HepG2 (cell line): ENCODE data around the gene MRPL38. TPM values are rescaled to one million over a fixed set of nuclear protein-coding genes. Genes with fewer than 3 reads are reported as not detected.

Experiments used
- AHR ChIP-seq: IDR thresholded peaks from 2 replicates; pipeline ENCODE4 v1.6.1; 2018; ENCODE audit warnings: missing genetic modification reagents, missing compliant biosample characterization
- CEBPG ChIP-seq: IDR thresholded peaks from 2 replicates; pipeline ENCODE4 v1.6.1; 2016
- HOXA7 ChIP-seq: sonication (generic); formaldehyde crosslinking; IDR thresholded peaks from 2 replicates; pipeline ENCODE4 v1.8.1; 2022; ENCODE audit warnings: mild to moderate bottlenecking, missing genetic modification reagents, moderate library complexity
- JUNB ChIP-seq: sonication (generic); formaldehyde crosslinking; IDR thresholded peaks from 2 replicates; pipeline ENCODE4 v1.8.0; 2022; ENCODE audit warnings: missing genetic modification reagents, mild to moderate bottlenecking, borderline replicate concordance
- MAFF ChIP-seq: IDR thresholded peaks from 2 replicates; pipeline ENCODE4 v1.6.1; 2011; ENCODE audit warnings: low read depth, low read length, improper control_type of control experiment
- NPAS2 ChIP-seq: sonication (generic); formaldehyde crosslinking; IDR thresholded peaks from 2 replicates; pipeline ENCODE4 v1.8.0; 2022; ENCODE audit warnings: mild to moderate bottlenecking, missing genetic modification reagents, borderline replicate concordance
- NR2C2 ChIP-seq: sonication (generic); formaldehyde crosslinking; IDR thresholded peaks from 2 replicates; pipeline ENCODE4 v1.4.0; 2020; ENCODE audit warnings: missing genetic modification reagents, mild to moderate bottlenecking, moderate library complexity, borderline replicate concordance
- RAD51 ChIP-seq: fragments of 450-650 bp; IDR thresholded peaks from 2 replicates; pipeline ENCODE4 v1.6.1; 2016; ENCODE audit warnings: borderline replicate concordance
- RFX3 ChIP-seq: IDR thresholded peaks from 2 replicates; pipeline ENCODE4 v1.6.1; 2016; ENCODE audit warnings: missing biosample characterization, missing genetic modification reagents
- SYNCRIP ChIP-seq: fragments of 200-400 bp; formaldehyde crosslinking; IDR thresholded peaks from 2 replicates; pipeline ENCODE4 v1.6.1; 2018; ENCODE audit warnings: mild to moderate bottlenecking, low read depth, low read length; ENCODE audit not compliant: insufficient read depth
- YEATS2 ChIP-seq: sonication (generic); formaldehyde crosslinking; IDR thresholded peaks from 2 replicates; pipeline ENCODE4 v1.4.0; 2020; ENCODE audit warnings: missing genetic modification reagents, borderline replicate concordance
- ZBTB1 ChIP-seq: sonication (generic); formaldehyde crosslinking; IDR thresholded peaks from 2 replicates; pipeline ENCODE4 v1.4.0; 2020; ENCODE audit warnings: missing genetic modification reagents, borderline replicate concordance
- ZBTB7A ChIP-seq: sonication (generic); formaldehyde crosslinking; IDR thresholded peaks from 2 replicates; pipeline ENCODE4 v1.8.0; 2022; ENCODE audit warnings: mild to moderate bottlenecking, missing genetic modification reagents
- ZFP1 ChIP-seq: IDR thresholded peaks from 2 replicates; pipeline ENCODE4 v1.6.1; 2016
- ZFYVE20 ChIP-seq: sonication (generic); formaldehyde crosslinking; IDR thresholded peaks from 2 replicates; pipeline ENCODE4 v1.8.0; 2023; ENCODE audit warnings: low read depth, mild to moderate bottlenecking, moderate library complexity, missing genetic modification reagents, borderline replicate concordance
- ZNF225 ChIP-seq: sonication (generic); formaldehyde crosslinking; IDR thresholded peaks from 2 replicates; pipeline ENCODE4 v1.4.0; 2020; ENCODE audit warnings: mild to moderate bottlenecking, missing genetic modification reagents
- ZNF331 ChIP-seq: sonication (generic); formaldehyde crosslinking; IDR thresholded peaks from 2 replicates; pipeline ENCODE4 v1.4.0; 2020; ENCODE audit warnings: missing genetic modification reagents
- ZNF383 ChIP-seq: sonication (generic); formaldehyde crosslinking; IDR thresholded peaks from 2 replicates; pipeline ENCODE4 v1.4.0; 2020; ENCODE audit warnings: missing genetic modification reagents, mild to moderate bottlenecking, borderline replicate concordance
- ZNF577 ChIP-seq: sonication (generic); formaldehyde crosslinking; IDR thresholded peaks from 2 replicates; pipeline ENCODE4 v1.4.0; 2020; ENCODE audit warnings: mild to moderate bottlenecking, low read depth, missing genetic modification reagents, borderline replicate concordance
- ZNF605 ChIP-seq: sonication (generic); formaldehyde crosslinking; IDR thresholded peaks from 2 replicates; pipeline ENCODE4 v1.8.0; 2022; ENCODE audit warnings: mild to moderate bottlenecking, missing genetic modification reagents
- ZNF616 ChIP-seq: sonication (generic); formaldehyde crosslinking; IDR thresholded peaks from 2 replicates; pipeline ENCODE4 v1.5.0; 2020; ENCODE audit warnings: low read depth, mild to moderate bottlenecking, missing genetic modification reagents
- ZNF720 ChIP-seq: sonication (generic); formaldehyde crosslinking; IDR thresholded peaks from 2 replicates; pipeline ENCODE4 v1.4.0; 2020; ENCODE audit warnings: missing genetic modification reagents
- ZNF780A ChIP-seq: sonication (generic); formaldehyde crosslinking; IDR thresholded peaks from 2 replicates; pipeline ENCODE4 v1.8.0; 2022; ENCODE audit warnings: mild to moderate bottlenecking, missing genetic modification reagents, moderate library complexity
- ZSCAN29 ChIP-seq: sonication (generic); formaldehyde crosslinking; conservative IDR thresholded peaks from 2 replicates; pipeline ENCODE4 v1.4.0; 2020; ENCODE audit warnings: mild to moderate bottlenecking, missing genetic modification reagents
- polyA plus RNA-seq, 8 experiments: library from polyadenylated mRNA; depleted of rRNA in 3 of 8; stranded (reverse) in 7 of 8; unstranded in 1 of 8; fragments of >200 nt; fragmentation: Illumina TruSeq in 4 of 8; extraction: Trizol in 4 of 8; gene quantifications; 2 replicates each; pipeline versions ENCODE4 v1.2.1 to v1.2.3, GENCODE V29; 2011 to 2016; ENCODE audit warnings: low read depth in 4 of 8, missing spikeins in 1 of 8, mixed read lengths in 1 of 8; ENCODE audit not compliant: insufficient read depth in 1 of 8
- total RNA-seq, 5 experiments: library from RNA; depleted of rRNA; stranded (reverse); fragments of >200 nt; fragmentation: Illumina TruSeq; extraction: Trizol; gene quantifications; 2 replicates each; pipeline ENCODE4 v1.2.3, GENCODE V29; 2016; ENCODE audit warnings: low read depth in 1 of 5
- TF ChIP-seq, protein P1 (sequence below), 2 experiments: IDR thresholded peaks; 2 replicates each; pipeline ENCODE4 v1.6.1; 2011 to 2012; ENCODE audit warnings: low read length in 2 of 2, borderline replicate concordance in 1 of 2, low read depth in 1 of 2, mild to moderate bottlenecking in 1 of 2, moderate library complexity in 1 of 2
- TF ChIP-seq, protein P2 (sequence below): sonication (generic); formaldehyde crosslinking; IDR thresholded peaks from 2 replicates; pipeline ENCODE4 v1.5.0; 2020; ENCODE audit warnings: mild to moderate bottlenecking, missing genetic modification reagents

The MRPL38 gene
- total and polyA plus RNA-seq, 2 of the 13 experiments (the other 11 are each of a cell fraction or from before 2014, with no cell fraction given): 83.7 to 125 TPM

DNA sequence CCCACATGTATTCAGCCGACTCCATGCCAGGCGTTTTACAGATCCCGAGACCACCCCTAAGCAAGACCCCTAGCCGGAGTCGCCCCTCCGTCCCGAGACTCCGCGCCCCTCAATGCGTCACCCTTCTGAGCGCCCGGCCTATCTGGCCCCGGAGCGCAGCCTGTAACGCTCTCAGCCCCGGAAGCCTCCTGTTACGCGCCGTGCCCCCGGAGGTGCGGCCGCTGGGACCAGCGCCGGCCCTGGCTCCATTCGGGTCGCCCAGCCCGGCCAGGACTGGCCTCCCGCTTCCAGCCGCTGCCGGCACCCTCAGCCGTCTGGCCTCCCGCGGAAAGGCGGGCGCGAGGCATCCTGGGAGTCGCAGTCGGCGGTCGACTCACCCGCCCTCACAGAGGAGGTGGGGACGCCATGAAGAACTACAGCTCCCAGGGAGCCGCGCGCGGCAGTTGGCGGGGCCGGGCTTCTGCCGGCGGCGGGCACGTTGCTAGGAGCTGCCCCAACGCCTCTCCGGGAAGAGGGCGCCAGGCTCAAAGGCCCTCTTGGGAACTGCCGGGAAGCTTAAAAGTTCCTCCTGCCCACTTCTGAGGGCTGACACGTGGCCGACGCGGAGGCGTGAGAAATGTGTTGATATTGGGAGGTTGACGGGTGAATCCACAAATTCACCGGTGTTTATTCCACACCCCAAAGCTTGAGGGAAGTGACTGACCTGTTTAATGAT, 36.2 kb upstream of the MRPL38 start, which contains the start of gene FBF1 (continued):
- TF ChIP-seq ZNF331 (CRISPR knock-in tag) (peak; percentile 94), JUNB (no peak), MAFF (peak; percentile 12; the same call in 1 of the 2 replicates), ZNF720 (CRISPR knock-in tag) (no peak), AHR (CRISPR knock-in tag) (peak; percentile 97), ZSCAN29 (CRISPR knock-in tag) (peak; percentile 83; the same call in 1 of the 2 replicates), YEATS2 (CRISPR knock-in tag) (peak; percentile 92), ZFP1 (CRISPR knock-in tag) (peak; percentile 76; the same call in 1 of the 2 replicates), ZNF383 (CRISPR knock-in tag) (peak; percentile 97; the same call in 1 of the 2 replicates), HOXA7 (CRISPR knock-in tag) (no peak), ZNF605 (CRISPR knock-in tag) (peak; percentile 97), ZFYVE20 (CRISPR knock-in tag) (peak; percentile 29; the same call in 1 of the 2 replicates), ZNF616 (no peak), RAD51 (no peak), ZNF225 (peak; percentile 60; the same call in 1 of the 2 replicates), NPAS2 (CRISPR knock-in tag) (no peak), SYNCRIP (no peak), CEBPG (no peak; the same call in none of the 2 replicates), RFX3 (CRISPR knock-in tag) (peak; percentile 91), ZNF577 (CRISPR knock-in tag) (peak; percentile 61; the same call in 1 of the 2 replicates), NR2C2 (peak; percentile 87), ZNF780A (CRISPR knock-in tag) (no peak), ZBTB7A (CRISPR knock-in tag) (peak; percentile 45; the same call in 1 of the 2 replicates), ZBTB1 (CRISPR knock-in tag) (no peak)
- TF ChIP-seq, protein P1, sequence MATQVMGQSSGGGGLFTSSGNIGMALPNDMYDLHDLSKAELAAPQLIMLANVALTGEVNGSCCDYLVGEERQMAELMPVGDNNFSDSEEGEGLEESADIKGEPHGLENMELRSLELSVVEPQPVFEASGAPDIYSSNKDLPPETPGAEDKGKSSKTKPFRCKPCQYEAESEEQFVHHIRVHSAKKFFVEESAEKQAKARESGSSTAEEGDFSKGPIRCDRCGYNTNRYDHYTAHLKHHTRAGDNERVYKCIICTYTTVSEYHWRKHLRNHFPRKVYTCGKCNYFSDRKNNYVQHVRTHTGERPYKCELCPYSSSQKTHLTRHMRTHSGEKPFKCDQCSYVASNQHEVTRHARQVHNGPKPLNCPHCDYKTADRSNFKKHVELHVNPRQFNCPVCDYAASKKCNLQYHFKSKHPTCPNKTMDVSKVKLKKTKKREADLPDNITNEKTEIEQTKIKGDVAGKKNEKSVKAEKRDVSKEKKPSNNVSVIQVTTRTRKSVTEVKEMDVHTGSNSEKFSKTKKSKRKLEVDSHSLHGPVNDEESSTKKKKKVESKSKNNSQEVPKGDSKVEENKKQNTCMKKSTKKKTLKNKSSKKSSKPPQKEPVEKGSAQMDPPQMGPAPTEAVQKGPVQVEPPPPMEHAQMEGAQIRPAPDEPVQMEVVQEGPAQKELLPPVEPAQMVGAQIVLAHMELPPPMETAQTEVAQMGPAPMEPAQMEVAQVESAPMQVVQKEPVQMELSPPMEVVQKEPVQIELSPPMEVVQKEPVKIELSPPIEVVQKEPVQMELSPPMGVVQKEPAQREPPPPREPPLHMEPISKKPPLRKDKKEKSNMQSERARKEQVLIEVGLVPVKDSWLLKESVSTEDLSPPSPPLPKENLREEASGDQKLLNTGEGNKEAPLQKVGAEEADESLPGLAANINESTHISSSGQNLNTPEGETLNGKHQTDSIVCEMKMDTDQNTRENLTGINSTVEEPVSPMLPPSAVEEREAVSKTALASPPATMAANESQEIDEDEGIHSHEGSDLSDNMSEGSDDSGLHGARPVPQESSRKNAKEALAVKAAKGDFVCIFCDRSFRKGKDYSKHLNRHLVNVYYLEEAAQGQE (IDR thresholded peaks at IDR 0.05; ENCODE audit: borderline replicate concordance in 1 of 2, low read depth in 1 of 2, low read length in 2 of 2): peak in 1 of 2 experiments; percentile 12; a peak in 1 of 4 replicates
- TF ChIP-seq, protein P2, sequence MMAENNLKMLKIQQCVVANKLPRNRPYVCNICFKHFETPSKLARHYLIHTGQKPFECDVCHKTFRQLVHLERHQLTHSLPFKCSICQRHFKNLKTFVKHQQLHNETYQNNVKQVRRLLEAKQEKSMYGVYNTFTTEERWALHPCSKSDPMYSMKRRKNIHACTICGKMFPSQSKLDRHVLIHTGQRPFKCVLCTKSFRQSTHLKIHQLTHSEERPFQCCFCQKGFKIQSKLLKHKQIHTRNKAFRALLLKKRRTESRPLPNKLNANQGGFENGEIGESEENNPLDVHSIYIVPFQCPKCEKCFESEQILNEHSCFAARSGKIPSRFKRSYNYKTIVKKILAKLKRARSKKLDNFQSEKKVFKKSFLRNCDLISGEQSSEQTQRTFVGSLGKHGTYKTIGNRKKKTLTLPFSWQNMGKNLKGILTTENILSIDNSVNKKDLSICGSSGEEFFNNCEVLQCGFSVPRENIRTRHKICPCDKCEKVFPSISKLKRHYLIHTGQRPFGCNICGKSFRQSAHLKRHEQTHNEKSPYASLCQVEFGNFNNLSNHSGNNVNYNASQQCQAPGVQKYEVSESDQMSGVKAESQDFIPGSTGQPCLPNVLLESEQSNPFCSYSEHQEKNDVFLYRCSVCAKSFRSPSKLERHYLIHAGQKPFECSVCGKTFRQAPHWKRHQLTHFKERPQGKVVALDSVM: peak; percentile 84; the same call in 1 of the 2 replicates
